HG02759 (cell line): ENCODE results near the gene PKP2.
"Not testable (repeated sequence)": the region's sequence is repeated elsewhere in the genome, so short reads cannot be mapped to it uniquely, and the experiment has no call there.

Experiments used
- ATAC-seq: cut with Tn5 transposase; IDR thresholded peaks from one replicate; pipeline ENCODE4 v1.9.1; 2021; ENCODE audit warnings: mild to moderate bottlenecking, moderate library complexity; ENCODE audit not compliant: unreplicated experiment

The PKP2 gene

DNA sequence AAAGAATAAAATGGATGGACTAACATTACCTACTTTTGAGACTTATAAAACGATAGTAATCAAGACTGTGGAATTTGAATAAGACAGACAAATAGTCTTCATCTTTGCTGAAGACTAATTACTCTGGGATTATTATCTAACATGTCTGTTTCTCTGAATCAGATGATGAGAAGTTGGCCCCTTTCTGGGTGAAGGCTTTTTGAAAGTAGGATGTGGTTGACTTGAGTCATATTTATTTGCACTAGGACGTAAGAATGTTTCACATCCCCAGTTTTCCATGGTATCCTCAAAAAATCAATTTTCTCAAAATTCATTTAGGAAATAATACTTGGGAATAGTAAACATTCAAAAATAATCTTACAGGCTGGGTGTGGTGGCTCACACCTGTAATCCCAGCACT lies 31.8 kb downstream of the PKP2 start:
- no peak for ATAC-seq

DNA sequence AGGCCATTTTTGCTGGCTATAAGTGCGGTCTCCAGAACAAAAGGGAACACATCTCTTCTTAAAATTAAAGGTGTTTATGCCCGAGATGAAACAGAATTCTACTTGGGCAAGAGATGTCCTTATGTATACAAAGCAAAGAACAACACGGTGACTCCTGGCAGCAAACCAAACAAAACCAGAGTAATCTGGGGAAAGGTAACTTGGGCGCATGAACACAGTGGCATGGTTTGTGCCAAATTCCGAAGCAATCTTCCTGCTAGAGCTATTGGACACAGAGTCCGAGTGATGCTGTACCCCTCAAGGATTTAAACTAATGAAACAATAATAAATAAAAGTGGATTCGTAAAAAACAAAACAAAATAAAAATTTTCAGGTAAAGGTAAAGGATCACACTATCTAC lies 33.4 kb downstream of the PKP2 start:
- no peak for ATAC-seq

DNA sequence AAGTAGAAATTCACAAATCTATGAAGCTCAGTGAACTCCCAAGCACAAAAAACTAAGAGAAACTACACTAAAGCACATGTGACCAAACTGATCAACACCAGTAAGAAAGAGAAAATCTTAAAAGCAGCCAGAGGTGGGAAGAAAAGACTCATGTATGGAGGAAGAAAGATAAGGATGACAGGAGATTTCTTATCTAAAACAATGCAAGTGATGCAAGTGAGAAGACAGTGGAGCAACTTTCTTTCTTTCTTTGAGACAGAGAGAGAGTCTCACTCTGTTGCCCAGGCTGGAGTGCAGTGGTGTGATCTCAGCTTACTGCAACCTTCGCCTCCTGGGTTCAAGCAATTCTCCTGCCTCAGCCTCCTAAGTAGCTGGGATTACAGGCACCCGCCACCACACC lies 34.9 kb downstream of the PKP2 start:
- not testable (repeated sequence) for ATAC-seq

DNA sequence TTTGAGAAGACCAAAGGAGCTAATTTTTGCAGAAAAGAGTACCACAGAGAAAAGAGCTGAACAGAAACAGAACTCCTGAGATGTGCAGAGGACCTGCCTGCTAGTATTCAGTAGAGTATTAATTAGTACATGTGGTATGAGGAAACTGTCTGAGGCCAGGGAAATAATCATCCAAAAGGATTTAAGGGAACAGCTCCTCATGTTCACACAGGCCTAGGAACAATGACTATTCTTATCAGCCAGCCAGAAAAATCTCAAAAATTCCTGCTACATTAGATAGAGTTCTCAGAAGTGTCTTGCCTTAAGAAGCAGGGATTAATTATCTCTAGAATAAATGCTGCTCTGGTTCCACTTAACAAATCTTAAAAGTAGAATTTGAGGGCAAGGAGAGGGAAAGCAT lies 36.4 kb downstream of the PKP2 start:
- ATAC-seq, result no peak

DNA sequence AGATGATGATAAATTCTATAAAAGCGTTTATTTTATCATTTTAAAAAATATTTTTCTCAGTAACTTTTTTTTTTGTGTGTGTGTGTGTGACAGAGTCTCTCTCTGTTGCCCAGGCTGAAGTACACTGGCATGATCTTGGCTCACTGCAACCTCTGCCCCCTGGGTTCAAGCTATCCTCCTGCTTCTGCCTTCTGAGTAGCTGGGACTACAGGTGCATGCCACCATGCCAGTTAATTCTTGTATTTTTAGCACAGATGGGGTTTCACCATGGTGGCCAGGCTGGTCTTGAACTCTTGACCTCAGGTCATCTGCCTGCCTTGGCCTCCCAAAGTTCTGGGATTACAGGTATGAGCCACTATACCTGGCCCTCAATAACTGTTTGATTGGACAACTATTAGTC lies 37.2 kb downstream of the PKP2 start:
- no peak for ATAC-seq

DNA sequence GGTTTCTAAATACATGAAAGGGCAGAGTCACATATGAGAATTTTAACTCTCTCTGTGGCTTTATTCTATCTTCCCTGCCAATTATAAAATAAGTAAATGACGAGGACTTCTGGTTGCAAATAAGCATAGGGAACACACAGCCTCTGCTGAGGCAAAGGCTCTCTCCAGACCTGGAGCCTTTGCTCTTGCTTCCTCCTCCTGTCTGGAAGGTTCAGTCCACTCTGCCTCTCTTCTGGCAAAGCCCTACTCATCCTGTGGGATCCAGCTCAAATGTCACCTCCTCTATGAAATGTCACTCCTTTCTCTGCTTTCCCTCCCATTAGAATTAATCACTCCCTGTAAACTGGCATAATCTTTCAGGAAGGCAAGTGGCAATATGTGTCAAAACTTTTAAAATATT lies 41.9 kb downstream of the PKP2 start:
- ATAC-seq, result no peak

DNA sequence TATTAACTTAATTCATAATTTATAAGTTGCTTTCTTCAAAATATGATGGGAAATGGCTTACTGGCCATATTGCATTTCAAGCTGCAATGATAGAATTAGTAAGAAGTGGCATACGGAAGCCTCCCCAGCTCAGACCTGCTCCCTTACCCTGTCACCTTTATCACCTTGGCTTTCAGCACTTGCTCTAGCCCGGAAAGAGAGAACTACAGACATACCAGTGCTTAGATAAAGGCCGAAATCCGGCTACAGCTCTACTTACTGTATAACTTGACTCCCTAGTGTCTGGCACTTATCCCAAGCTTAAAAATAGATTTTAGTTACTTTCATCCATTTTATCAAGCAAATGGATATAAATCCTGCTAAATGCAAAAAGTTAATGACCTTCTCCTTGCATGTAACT lies 42.5 kb downstream of the PKP2 start:
- ATAC-seq, result no peak

DNA sequence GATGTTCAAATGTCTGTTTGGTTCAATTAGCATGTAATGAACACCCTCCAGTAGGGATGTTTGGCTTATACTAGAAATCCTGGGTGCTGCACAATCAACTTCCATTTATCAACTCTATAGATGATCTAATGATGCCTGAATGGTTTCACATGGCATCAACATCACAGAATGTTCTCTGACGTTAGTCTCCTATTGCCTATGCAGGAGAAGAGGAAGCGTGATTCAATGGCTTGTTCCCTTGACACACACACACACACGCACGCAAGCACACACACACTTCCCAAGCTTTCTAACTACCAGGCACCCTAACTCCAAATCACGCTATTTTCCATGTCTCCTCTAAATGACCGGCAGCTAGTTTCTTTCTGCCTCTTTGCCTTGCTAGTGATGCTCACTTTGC lies 49.3 kb downstream of the PKP2 start:
- ATAC-seq, result no peak

DNA sequence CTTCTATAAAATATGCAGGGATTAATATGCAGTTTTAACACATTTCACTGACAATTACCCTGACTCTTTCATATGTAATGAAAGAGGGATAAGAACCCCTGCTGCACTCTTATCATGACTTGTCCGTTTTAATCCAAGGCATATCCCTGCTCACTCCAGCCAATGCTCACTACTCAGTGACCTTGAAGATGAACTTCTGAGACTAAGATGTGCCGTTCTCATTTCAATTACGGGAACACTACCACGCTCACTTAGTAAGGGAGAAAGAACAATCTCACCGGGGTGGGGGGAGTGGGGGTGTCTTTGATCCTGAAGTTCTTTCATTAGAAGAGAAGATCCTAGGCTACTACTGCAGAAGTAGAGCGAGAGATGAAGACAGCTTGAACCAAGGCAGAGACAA lies 50.5 kb downstream of the PKP2 start:
- no peak for ATAC-seq

DNA sequence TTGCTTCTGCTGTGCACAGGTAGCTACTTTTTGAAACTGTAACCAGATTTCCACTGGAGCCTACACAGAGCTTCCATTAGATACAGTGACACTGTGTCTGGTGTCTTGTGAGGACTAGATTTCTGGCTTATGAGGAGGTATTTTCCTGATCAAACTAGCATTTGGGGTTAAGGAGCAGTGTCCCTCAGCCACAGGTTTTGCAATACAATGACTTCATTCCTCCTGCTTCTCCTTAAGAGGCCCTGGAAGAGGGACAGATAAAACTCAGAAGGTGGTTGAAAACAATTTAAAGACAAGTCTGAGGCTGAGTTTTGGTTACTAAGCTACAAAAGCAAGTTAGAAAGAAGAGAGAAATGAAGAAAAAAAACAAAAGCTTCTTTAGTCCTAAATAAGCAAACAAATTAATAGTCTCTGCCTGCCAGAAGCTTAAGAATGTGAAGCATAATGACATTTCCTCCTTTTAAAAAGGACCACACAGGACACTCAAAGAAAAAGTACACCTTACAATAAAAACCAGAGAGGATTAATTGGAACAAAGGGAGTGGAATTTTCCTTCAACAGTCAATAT lies 53.0 kb downstream of the PKP2 start:
- ATAC-seq, result no peak

DNA sequence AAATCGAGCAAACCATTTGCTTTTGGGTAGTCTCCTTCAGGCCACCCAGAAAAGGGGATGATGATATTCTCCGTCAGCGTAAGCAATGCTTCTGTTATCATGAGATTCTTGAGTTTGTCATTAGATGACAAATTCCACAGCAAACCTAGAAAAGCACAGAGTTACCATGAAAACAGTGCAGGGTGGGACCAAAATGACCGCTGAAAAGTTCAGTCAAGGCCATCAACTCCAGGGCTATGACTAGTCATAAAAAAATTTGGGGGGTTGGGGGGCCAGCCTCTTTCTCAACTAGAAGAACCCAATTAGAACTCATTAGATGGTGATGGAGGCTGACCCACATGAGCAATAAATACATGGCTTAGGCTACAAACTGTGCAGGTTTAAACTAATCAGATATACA lies 55.5 kb downstream of the PKP2 start:
- ATAC-seq, result no peak

DNA sequence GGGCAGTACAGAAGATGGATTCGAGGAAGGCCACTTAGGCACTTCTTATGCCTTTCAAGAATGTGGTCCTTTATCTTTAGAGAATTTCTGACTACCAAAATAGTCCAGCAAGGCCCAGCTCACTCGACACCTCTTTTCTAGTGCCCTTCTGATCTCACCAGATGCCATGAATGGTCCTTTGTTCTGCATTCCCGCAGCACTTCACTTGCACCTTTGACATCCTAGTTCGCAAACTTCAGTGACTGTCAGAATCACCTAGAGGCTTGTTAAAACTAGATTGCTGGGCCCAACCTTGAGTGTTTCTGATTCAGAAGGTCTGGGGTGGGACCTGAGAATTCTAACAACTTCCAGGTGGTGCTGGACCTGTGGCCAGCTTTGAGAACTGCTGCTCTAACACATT lies 56.7 kb downstream of the PKP2 start:
- ATAC-seq, result no peak

DNA sequence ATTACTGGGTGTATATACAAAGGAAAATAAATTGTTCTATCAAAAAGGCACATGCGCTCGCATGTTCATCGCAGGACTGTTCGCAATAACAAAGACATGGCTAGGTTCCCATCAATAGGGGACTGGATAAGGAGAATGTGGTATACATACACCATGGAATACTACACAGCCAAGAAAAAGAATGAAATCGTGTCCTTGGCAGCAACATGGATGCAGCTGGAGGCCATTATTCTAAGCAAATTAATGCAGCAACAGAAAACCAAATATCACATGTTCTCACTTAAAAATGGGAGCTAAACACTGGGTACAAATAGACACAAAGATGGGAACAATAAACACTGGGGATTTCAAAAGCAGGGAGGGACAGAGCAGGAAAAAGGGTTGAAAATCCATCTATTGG lies 58.6 kb downstream of the PKP2 start:
- ATAC-seq, result no peak

DNA sequence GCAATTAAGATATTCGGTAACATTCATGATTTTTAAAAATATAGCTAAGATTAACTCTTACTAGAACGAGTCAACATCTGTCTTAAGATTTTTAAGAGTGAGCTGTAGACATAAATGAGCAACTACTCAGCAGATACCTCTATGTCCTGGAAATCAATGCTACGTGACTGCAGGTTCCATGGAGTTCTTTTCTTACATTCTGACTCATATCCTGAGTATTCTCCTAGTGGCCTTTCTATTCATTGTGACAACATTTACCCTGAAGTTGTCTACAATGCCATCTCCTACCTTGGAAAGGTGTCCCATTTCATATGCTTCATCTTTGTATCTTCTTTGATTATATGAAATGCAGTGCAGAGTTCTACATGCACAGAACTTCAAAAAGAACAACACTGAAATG lies 59.9 kb downstream of the PKP2 start:
- ATAC-seq, result no peak

DNA sequence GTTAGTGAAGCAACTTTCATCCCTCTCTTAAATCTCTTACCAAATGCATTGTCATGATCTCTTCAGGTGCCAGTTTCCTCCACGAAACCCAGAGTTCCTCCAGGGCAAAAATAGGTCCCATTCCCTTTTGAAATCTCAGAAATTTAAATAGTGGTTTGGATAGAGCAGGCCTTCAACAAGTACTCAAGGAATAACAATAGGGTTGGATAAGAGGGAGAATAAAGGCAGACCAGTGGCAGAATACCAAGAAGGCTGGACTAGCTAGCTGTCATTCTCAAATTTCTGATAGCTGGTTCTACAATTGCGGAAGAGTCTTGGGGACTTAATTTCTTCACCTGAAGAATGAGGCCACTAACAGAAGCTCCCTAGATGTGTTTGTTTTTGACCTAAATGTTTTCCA lies 62.5 kb downstream of the PKP2 start:
- no peak for ATAC-seq

DNA sequence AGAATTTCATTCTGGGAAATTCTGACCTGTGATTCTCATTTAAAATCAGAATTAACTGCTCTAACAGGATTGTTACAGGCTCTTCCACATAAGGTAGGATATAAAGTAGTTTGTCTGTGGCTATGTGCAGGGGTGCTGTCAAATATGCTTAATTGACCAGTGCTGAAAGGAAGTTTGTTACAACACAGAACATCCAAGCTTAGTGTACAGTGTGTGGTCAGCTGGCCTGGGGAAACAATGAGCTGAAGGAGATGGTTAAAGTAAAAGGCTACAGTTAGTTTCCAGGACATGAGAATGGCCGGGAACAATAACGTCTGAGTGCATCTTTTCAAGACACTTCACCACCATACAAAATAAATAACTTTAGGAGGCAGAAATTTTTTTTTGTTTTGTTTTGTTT lies 68.0 kb downstream of the PKP2 start:
- no peak for ATAC-seq

DNA sequence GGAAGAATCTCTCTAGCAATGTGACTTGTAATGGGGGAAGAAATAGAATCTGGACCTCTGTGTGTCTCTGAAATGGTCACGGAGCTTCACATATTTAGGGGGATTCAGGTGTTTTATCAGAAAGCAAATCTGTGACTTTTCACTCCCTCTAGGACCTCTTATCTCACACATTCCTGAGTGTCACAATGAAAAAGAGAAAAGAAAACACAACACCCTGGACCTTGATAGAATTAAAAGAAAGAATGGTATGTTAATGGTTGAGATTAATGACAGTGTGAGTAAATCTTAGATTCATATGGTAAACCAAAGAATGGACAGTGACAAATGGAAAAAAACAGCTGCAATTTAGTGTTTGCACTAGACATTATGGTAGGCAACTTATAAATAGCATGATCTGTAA lies 68.5 kb downstream of the PKP2 start:
- ATAC-seq, result no peak

DNA sequence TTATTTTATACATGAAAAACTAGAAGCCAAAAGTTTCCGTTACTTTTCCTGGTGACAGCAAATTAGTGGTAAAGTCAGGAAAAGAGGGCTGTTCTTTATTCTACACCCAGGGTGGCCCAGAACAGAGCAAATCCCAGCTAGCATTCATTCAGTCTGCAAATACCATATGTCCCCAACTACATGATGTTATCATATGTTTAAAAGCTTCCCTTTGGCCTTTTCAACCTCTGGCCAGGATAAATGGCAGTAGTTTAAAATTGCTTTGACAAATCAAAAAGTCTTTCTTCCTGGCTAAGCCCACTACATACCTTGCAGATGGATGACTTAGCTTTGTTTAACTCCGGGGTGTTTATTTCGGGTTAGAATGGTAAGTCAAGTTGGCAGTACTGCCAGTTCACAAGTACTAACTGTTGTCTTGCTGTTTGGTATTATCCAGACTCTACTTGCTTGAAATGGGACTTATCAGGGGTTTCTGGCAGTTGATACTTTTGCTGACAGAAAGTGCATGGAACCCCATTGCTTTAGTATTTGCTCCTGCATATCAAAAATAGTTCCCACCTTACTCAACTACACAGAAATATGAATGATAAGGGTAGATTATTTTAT lies 69.7 kb downstream of the PKP2 start:
- ATAC-seq, result no peak

DNA sequence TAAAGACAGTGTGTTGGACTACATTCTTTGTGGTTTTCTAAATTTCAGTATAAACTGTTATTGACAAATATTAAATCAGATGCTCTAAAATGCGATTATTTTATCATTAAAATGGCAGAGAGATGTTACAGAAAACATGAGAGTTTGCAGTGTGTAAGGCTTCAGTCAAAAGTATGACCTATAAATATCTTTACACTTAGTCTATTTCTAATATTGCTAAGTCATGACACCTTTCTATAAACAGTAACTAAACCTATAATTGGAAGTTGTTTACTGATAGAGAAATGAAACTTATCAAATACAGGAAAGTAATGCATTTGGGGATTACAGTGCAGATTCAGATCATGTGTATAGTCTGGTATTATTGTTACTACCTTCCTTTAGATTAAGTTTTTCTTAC lies 72.0 kb downstream of the PKP2 start:
- ATAC-seq, result no peak

DNA sequence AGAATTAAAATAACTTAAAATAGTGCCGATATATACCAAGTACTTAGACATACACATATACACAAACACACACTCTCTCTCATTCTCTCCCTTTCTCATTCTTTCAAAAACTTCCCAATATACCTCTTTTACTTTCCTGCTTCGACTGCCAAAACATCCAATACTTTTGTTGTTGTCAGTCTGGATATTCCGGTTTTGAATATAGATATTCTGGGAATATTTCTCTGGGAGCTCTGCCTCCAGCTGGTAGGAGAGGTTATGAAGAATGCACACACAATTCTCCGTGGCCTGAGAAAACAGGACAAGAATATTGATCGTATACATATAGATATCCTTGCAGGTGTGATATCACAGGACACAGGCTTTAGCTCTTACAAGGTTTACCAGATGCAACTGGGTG lies 74.2 kb downstream of the PKP2 start:
- ATAC-seq, result no peak

DNA sequence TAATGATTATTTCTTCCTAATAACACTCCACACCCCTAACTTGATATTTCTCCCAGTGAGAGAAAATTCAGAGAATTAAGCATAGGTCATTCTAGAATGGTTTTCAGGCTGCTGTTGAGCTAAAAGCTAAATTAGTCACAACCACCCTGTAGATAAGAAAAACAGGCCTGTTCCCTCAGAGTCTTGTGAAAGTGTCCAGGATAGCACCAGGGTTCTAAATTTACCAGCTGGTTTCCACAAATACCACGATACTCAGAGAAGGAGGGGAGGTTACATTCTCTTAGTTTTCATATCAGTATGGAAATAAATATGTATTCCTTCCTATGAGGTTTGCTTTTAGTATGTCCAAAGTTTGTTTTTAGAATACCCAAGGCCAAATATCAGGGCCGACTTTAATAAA lies 74.9 kb downstream of the PKP2 start:
- ATAC-seq, result no peak

DNA sequence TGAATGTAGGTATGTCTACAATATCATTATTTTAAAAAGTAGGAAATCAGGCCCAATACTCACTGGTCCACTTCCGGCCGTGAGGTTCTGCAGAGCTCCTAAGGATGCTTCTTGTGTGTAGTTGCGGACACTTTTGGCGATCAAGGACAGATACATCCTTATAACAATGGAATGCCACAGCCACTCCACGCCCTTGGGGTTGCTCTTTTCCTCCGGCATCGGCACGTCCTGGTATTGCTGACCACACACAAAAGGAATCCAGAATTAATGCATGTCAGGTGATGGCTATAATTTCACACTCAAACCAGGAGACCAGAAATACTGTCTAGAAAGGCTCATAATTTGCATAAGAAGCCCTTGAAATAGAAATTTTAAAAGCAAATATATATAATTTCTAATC lies 75.3 kb downstream of the PKP2 start:
- ATAC-seq, result no peak

DNA sequence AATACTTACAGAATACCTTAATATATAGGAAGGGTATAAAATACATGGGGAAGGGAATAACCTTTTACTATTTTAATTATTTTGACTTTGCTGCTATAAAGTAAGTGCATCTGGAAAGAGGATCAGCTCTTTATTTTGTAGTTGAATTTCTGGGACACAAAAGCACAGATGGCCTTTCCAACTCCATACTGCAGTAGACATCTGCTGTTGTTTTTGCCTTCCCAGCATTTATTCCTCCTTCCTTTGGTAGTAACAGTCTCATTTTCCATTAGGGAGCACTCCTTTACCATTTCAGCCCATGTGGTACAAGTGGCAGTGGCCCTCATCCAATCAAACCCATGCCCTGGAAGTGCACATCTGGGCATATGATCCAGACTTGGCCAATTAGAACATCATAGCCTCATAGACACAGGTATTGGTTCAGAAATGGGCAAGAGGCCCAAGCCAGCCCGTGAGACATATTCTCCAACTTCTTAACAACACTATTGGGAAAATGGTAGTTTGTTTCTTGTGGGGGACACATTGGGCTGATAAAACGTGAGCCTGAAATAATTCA lies 76.1 kb downstream of the PKP2 start:
- no peak for ATAC-seq
